HCT116 (cell line): ENCODE data around the gene SMARCA2. TPM values are rescaled to one million over a fixed set of nuclear protein-coding genes. Genes with fewer than 3 reads are reported as not detected.

Source experiments
- ATAC-seq: fragments of 200-7000 bp; cut with Tn5 transposase; 2 replicates; pipeline ENCODE4 v1.9.1; 2020; ENCODE audit warnings: mild to moderate bottlenecking, moderate library complexity
- BruUV-seq: library from RNA; stranded (reverse); fragments of 400-500 nt; replicated peaks from 2 replicates; lab custom pipeline; 2021; lab: Mats Ljungman, UMichigan
- CTCF ChIA-PET: fragments of 300-600 bp; sonication (Branson Sonifier 250); formaldehyde crosslinking; loops from one replicate; lab custom pipeline; 2021; ENCODE audit warnings: antibody characterized with exemption; lab: Charles Lee
- POLR2A ChIA-PET: fragments of 300-600, 350-600 bp; sonication (Branson Sonifier 250); formaldehyde crosslinking; loops from one replicate; lab custom pipeline; 2021; ENCODE audit warnings: antibody characterized with exemption; lab: Charles Lee
- RAD21 ChIA-PET, 2 experiments: fragments of 300-600 bp; sonication (Branson Sonifier 250); formaldehyde crosslinking; loops; one replicate each; lab custom pipeline; 2023; ENCODE audit warnings: low total read pairs in 2 of 2; ENCODE audit not compliant: uncharacterized antibody in 2 of 2, unreplicated experiment in 2 of 2, low non-redundant PET in 1 of 2; lab: Charles Lee
- DNase-seq: peaks from one replicate; pipeline ENCODE4 v3.0.0-alpha.2; 2010; ENCODE audit warnings: low read depth, low spot score
- H2AFZ ChIP-seq: fragments of 200-600 bp; shearing (Covaris generic), sonication (generic); 2 replicates; pipeline ENCODE4 v1.6.1; 2017; ENCODE audit warnings: low read depth, mixed run types, mixed read lengths, antibody characterized with exemption, low read length; ENCODE audit not compliant: poor library complexity, severe bottlenecking
- H3K27ac ChIP-seq: 2 replicates; pipeline ENCODE4 v1.5.1; 2012; ENCODE audit warnings: low read depth, low read length
- H3K27me3 ChIP-seq: fragments of 200-600 bp; sonication (generic); 2 replicates; pipeline ENCODE4 v1.6.1; 2016; ENCODE audit warnings: mixed run types, low read length, mixed read lengths; ENCODE audit not compliant: insufficient read depth
- H3K36me3 ChIP-seq, 2 experiments: fragments of 200-500 bp in 1 of 2; fragments of 200-600 bp in 1 of 2; sonication (Bioruptor generic) in 1 of 2; sonication (generic) in 1 of 2; 2 replicates each; pipeline versions ENCODE4 v1.5.1 to v1.6.1; 2014 to 2016; ENCODE audit warnings: low read length in 2 of 2, inconsistent platforms in 1 of 2, mixed read lengths in 1 of 2, mixed run types in 1 of 2; ENCODE audit not compliant: insufficient read depth in 2 of 2, control insufficient read depth in 1 of 2
- H3K4me1 ChIP-seq, 2 experiments: fragments of 200-600 bp in 1 of 2; sonication (generic) in 1 of 2; 2 replicates each; pipeline versions ENCODE4 v1.5.1 to v1.6.1; 2012 to 2017; ENCODE audit warnings: low read length in 2 of 2, inconsistent platforms in 1 of 2, mild to moderate bottlenecking in 1 of 2, mixed read lengths in 1 of 2, mixed run types in 1 of 2, moderate library complexity in 1 of 2; ENCODE audit not compliant: insufficient read depth in 2 of 2, control insufficient read depth in 1 of 2
- H3K4me2 ChIP-seq: fragments of 200-600 bp; sonication (generic); 2 replicates; pipeline ENCODE4 v1.6.1; 2017; ENCODE audit warnings: mixed run types, low read length, mixed read lengths
- H3K4me3 ChIP-seq, 2 experiments: fragments of 200-600 bp in 1 of 2; sonication (generic) in 1 of 2; replicated peaks in 1 of 2; 2 replicates each; pipeline ENCODE4 v1.5.1; 2011 to 2016; ENCODE audit warnings: low read length in 2 of 2, control low read depth in 1 of 2, low read depth in 1 of 2, mild to moderate bottlenecking in 1 of 2, mixed read lengths in 1 of 2, mixed run types in 1 of 2
- H3K79me2 ChIP-seq: fragments of 200-600 bp; sonication (generic); 2 replicates; pipeline ENCODE4 v1.6.1; 2017; ENCODE audit warnings: mild to moderate bottlenecking, mixed run types, low read length, moderate library complexity, mixed read lengths; ENCODE audit not compliant: insufficient read depth
- H3K9ac ChIP-seq: fragments of 200-600 bp; sonication (generic); 2 replicates; pipeline ENCODE4 v1.6.1; 2016; ENCODE audit warnings: low read length, mixed read lengths
- H3K9me2 ChIP-seq: fragments of 200-600 bp; sonication (generic), shearing (Covaris generic); 2 replicates; pipeline ENCODE4 v1.6.1; 2017; ENCODE audit warnings: mixed run types, mild to moderate bottlenecking, moderate library complexity; ENCODE audit not compliant: insufficient read depth
- H3K9me3 ChIP-seq, 2 experiments: fragments of 200-500 bp in 1 of 2; fragments of 200-600 bp in 1 of 2; sonication (Bioruptor generic) in 1 of 2; sonication (generic) in 1 of 2; 2 replicates each; pipeline ENCODE4 v1.6.1; 2014 to 2017; ENCODE audit warnings: low read length in 2 of 2, mixed read lengths in 2 of 2, inconsistent platforms in 1 of 2, low read depth in 1 of 2, mild to moderate bottlenecking in 1 of 2, mixed run types in 1 of 2, moderate library complexity in 1 of 2; ENCODE audit not compliant: control insufficient read depth in 1 of 2, insufficient read depth in 1 of 2
- H4K20me1 ChIP-seq: fragments of 200-600 bp; sonication (generic), shearing (Covaris generic); 2 replicates; pipeline ENCODE4 v1.6.1; 2017; ENCODE audit warnings: mixed run types, mild to moderate bottlenecking, moderate library complexity; ENCODE audit not compliant: insufficient read depth
- CTCF ChIP-seq, 3 experiments: fragments of 200-600 bp in 1 of 3; sonication (generic) in 1 of 3; IDR thresholded peaks in 2 of 3; conservative IDR thresholded peaks in 1 of 3; 2 replicates each; pipeline ENCODE4 v1.5.1; 2012 to 2017; ENCODE audit warnings: low read depth in 2 of 3, low read length in 2 of 3, antibody characterized with exemption in 1 of 3, borderline replicate concordance in 1 of 3, control low read depth in 1 of 3, mild to moderate bottlenecking in 1 of 3, mixed read lengths in 1 of 3, mixed run types in 1 of 3, moderate library complexity in 1 of 3; ENCODE audit not compliant: insufficient read depth in 1 of 3
- EGR1 ChIP-seq: IDR thresholded peaks from 2 replicates; pipeline ENCODE4 v1.6.1; 2012; ENCODE audit warnings: low read depth
- ELF1 ChIP-seq: IDR thresholded peaks from 2 replicates; pipeline ENCODE4 v1.6.1; 2012; ENCODE audit warnings: low read depth, borderline replicate concordance
- EZH2phosphoT487 ChIP-seq: fragments of 200-600 bp; IDR thresholded peaks from 2 replicates; pipeline ENCODE4 v1.6.1; 2018; ENCODE audit warnings: antibody characterized with exemption, borderline replicate concordance
- MAX ChIP-seq: IDR thresholded peaks from 2 replicates; pipeline ENCODE4 v1.6.1; 2012
- RAD21 ChIP-seq: IDR thresholded peaks from 2 replicates; pipeline ENCODE4 v1.6.1; 2012; ENCODE audit warnings: low read depth, mild to moderate bottlenecking
- SIN3A ChIP-seq: IDR thresholded peaks from 2 replicates; pipeline ENCODE4 v1.6.1; 2012; ENCODE audit warnings: low read depth
- TCF7L2 ChIP-seq: IDR thresholded peaks from 2 replicates; pipeline ENCODE4 v1.7.0; 2011; ENCODE audit warnings: borderline replicate concordance, inconsistent platforms; ENCODE audit not compliant: insufficient read depth, insufficient read length; ENCODE audit errors: extremely low read depth
- YY1 ChIP-seq: IDR thresholded peaks from 2 replicates; pipeline ENCODE4 v1.6.1; 2011; ENCODE audit warnings: low read length, low read depth, moderate library complexity, mild to moderate bottlenecking; ENCODE audit not compliant: insufficient replicate concordance; ENCODE audit errors: extremely low read depth
- ZBTB33 ChIP-seq: IDR thresholded peaks from 2 replicates; pipeline ENCODE4 v1.6.1; 2011; ENCODE audit warnings: mild to moderate bottlenecking, low read length, moderate library complexity; ENCODE audit not compliant: insufficient replicate concordance; ENCODE audit errors: extremely low read depth
- ZFX ChIP-seq: fragments of 450-650 bp; IDR thresholded peaks from 2 replicates; pipeline ENCODE4 v1.6.1; 2017
- intact Hi-C: fragments of 100-400 bp; cut with micrococcal nuclease; formaldehyde crosslinking; loops from 2 replicates; pipeline ENCODE4 v1.10.0; 2022
- total RNA-seq: library from RNA; stranded (reverse); gene quantifications from one replicate; pipeline ENCODE4 v1.2.1, GENCODE V29; 2021; ENCODE audit not compliant: unreplicated experiment

The SMARCA2 gene
- total RNA-seq, 1 experiment from 2014 or later, result 14.7 TPM

- TF ChIP-seq MAX, result no peak
- no peak for TF ChIP-seq CTCF (IDR thresholded peaks at IDR 0.05 in 2 of 3, conservative IDR thresholded peaks at IDR 0.05 in 1 of 3; ENCODE audit: borderline replicate concordance in 1 of 3, insufficient read depth in 1 of 3, low read depth in 2 of 3, low read length in 2 of 3)
- no peak for TF ChIP-seq EZH2phosphoT487
- no peak for TF ChIP-seq ZFX
- no peak for TF ChIP-seq TCF7L2
- TF ChIP-seq RAD21, result no peak
- TF ChIP-seq SIN3A, result no peak
- TF ChIP-seq EGR1, result no peak
Measured at GRCh38 chr9:2106666-2107065, 91.5 kb downstream of the SMARCA2 start (continued).

- no peak overlapping the region for H3K4me3 ChIP-seq
- H3K4me2 ChIP-seq, result no peak overlapping the region
- RAD21 ChIA-PET, result no interaction called here
- no peaks in the 10 kb centered on the region for H3K79me2 ChIP-seq
- H3K9me2 ChIP-seq, result no peaks in the 10 kb centered on the region
- no peaks in the 10 kb centered on the region for H3K36me3 ChIP-seq
- H2AFZ ChIP-seq, result no peak overlapping the region
- H3K4me1 ChIP-seq, result no peaks in the 10 kb centered on the region
- DNase-seq (no peak), ATAC-seq (no peak)
- POLR2A ChIA-PET, result no interaction called here
- BruUV-seq, result no TSS peak
- TF ChIP-seq EGR1 (no peak), YY1 (no peak), MAX (no peak), ZBTB33 (no peak), TCF7L2 (no peak), ELF1 (no peak)
- no peak overlapping the region for H3K9ac ChIP-seq
- H4K20me1 ChIP-seq, result no peaks in the 10 kb centered on the region
- intact Hi-C loops, result no loop called here
- no peaks in the 10 kb centered on the region for H3K27me3 ChIP-seq
- CTCF ChIA-PET, result no interaction called here
- no peak overlapping the region for H3K27ac ChIP-seq
- H3K9me3 ChIP-seq, result no peaks in the 10 kb centered on the region
Measured at GRCh38 chr9:2107906-2108451, 92.8 kb downstream of the SMARCA2 start.
